ENCODE measurements around the gene CTNND2. TPM values are rescaled to one million over a fixed set of nuclear protein-coding genes. Genes with fewer than 3 reads are reported as not detected.
A peak's percentile ranks its signal among the peaks of the same experiment; 100 is the strongest.

Gene CTNND2
- total RNA-seq, 1 donor from 2014 or later, result 10.1 TPM

DNA sequence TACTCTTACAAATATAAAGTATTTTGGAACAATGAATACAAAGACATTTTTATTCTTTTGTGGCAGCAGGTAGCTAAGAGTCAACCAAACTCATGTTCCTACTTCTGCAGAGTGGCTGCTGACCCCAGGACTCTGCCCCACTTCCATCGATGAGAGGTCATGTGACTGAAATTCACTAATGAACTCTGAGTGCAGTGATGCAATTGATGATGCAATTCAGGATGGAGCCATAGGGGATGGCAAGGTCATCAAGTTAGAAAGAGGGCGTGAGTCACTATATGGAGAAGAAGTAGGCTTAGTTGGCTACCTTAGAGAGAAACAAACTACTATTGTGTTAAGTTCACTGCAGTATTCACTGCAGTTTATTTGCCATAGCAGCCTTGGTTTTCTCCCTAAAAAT, 340.4 kb downstream of the CTNND2 start:
- no peak for ATAC-seq
- intact Hi-C loops (cut with DNase I), result no loop called here
- no peak for DNase-seq (ENCODE audit: low spot score)

DNA sequence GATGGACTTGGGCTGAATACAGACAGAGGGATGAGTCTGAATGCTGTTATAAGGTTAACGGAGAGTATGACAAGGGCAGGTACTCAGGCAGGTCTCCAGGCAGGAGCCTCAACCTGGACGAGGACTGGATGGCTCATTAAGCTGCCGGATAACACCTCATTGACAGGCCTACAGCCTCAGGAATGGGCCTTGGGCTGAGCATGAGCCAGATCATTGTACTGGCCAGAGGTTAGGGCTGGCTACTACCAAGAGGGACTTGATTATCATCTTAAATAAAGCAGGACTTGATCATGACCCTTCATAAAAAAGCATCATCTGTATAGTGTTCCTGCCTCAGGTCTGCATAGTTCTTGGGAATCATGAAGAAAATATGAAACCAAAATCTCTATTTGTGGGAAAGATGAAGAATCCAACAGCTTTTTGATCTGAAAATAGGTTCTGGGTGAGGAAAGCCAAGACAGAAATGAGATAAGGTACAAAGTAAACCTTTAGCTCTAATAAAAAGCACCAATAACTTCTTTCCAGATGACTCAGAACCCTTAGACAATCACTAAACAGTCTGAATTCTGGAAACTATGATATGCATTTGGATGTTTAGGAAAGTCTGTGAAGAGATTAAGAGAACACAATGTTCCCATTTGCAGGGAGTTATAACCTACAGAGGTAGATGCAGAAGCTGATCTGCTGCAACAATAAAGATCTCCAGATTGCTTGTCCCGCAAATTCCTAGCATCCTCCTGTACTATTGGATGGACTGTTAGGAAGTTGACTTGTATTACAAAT, 343.1 kb downstream of the CTNND2 start:
- intact Hi-C loops (cut with DNase I), result no loop called here
- DNase-seq (ENCODE audit: low spot score) (no peak), ATAC-seq (no peak)

DNA sequence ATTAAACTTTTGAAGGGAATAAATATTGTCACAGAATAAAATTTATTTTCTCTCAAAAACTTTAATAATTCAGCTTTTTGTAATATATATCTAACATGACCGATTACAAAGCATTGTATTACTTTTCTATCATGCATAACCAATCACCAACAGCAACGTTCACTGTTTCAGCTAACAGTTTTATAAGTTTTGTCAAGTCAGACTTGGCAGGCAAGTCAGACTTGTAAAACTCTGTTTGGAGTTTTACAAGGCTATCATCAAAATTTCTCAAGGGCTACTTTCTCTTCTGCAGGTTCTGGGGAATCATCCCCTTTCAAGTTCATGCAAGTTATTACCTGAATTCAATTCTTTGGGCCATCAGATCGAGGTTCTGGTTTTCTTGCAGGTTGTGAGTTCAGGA, 347.2 kb downstream of the CTNND2 start:
- intact Hi-C loops (cut with DNase I), result no loop called here
- DNase-seq (ENCODE audit: low spot score) (no peak), ATAC-seq (no peak)

DNA sequence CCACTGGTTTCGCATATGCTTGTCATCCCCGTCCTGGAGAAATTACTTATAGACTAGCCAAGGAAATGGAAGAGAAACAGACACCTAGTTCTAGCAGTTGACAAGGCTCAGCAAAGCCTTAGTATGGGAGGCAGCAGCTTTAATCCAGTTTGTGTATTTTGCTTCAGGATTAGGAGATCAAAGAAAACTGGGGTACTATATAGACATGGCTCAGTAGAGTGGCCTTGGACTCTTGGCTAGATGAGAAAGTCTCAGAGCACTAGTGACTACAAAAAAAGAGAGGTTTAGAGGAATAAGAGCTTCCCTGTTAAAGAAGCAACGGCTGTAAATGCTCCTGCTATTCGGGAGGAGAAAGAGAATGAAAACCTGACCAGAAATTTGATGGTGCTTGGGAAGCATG, 349.1 kb downstream of the CTNND2 start:
- no peak for DNase-seq (ENCODE audit: low spot score)
- no peak for ATAC-seq

DNA sequence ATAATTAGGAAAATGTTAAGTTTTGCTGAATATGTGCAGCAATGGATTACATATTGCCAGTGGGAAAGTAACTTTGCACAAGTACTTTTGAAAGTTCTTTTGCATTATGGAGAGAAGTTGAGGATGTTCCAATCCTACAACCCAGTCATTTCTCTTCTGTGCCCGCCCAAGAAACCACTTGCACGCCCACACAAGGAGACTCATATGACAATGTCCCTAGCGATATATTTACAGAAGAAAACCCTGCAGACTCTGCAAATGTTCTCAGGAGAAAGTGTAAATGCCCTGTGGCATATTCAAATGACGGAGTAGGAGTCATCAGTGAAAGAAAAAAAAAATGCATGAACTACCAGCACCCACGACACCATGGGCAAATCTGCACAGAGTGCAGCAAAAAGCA, 356.5 kb downstream of the CTNND2 start:
- intact Hi-C loops (cut with DNase I), result no loop called here
- no peak for DNase-seq (ENCODE audit: low spot score)
- ATAC-seq, result no peak

More for the DNA sequence above, 349.1 kb downstream of the CTNND2 start:
- intact Hi-C loops (cut with DNase I), result no loop called here

DNA sequence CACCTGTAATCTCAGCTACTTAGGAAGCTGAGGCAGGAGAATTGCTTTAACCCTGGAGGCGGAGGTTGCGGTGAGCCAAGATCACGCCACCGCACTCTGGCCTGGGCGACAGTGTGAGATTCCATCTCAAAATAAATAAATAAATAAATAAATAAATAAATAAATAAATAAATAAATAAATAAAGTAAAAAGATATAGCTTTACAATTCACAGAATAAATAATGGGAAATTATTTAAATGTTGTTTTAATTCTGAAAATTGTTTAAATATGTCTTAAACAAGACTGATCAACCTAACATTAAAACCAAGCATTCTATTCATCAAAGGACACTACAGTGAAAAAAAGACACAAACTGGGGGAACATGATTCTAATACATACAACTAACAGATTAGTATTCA, 357.1 kb downstream of the CTNND2 start:
- DNase-seq (ENCODE audit: low spot score), result no peak
- intact Hi-C loops (cut with DNase I), result no loop called here
- ATAC-seq, result no peak

DNA sequence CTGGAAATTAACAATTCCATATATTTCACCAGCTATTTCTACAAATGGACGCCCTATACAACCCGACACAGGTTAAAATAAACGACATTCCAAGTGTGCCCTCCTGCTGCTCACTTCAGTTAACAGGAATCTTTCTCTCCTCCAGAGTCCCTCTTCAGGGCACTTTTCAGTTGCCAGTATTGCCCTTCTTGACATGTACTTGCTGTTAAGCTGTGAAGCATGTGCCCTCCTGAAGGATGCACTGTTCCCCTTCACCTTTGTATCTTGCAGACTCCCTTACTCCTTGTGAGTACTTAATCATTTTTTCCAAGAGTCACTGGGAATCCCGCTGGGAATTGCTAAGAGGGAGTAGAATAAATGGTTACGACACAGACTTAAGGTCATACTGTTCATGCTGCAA, 364.1 kb downstream of the CTNND2 start:
- intact Hi-C loops (cut with DNase I), result no loop called here
- no peak for ATAC-seq
- DNase-seq (ENCODE audit: low spot score), result no peak

DNA sequence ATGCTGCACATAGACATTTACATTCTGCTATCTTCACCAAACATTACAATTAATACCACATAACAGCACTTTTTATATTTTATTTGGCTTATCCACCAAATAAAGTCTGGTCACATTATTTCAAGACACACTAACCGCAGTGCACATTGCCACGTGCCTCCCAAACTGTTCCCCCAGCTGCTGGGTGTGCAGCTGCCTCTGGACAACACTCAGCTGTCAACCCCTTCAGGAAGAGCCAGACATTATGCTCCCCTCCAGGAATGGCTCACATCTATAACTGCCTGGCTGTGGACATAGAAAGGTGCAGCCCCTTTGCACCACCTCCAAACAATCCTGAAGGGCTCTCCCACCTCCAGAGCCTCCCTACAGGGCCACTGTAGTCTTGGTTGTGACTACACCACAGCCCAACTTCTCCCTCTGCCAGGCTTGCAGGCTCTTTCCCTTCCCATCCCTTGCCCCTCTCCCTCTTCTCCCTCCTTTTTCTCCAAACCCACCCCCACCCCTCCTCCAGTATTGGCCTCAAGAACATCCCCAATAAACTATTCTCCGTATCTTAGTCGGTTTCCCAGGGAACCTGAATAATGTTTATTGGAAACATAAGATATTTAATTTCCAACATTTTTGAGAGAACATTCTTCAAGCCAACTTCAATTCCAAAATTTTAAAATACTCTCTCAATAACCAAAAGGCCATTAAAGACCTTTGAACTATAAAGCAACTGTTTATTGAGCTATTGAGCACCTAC, 372.3 kb downstream of the CTNND2 start:
- DNase-seq (ENCODE audit: low spot score) (no peak), ATAC-seq (no peak)
- intact Hi-C loops (cut with DNase I), result no loop called here

DNA sequence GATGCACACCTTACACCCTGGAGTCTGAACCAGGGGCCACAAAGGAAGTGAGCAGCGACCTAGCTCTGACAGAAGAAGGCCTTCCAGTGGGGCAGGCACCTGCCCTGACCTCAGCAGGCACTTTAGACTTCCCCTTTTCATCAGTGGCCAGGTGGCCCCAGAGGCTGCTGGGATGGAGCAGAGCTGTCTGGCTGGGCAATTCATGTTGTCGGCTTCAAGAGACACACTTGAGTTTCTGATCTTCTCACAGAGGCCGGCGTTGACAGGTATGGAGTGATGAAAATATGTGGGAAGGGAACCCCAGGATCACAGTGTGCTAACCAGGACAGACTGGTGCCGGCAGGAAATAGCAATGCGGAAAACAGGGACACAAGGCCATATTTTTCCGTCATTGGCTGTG, 375.5 kb downstream of the CTNND2 start:
- ATAC-seq, result no peak
- no peak for DNase-seq (ENCODE audit: low spot score)
- intact Hi-C loops (cut with DNase I), result no loop called here

DNA sequence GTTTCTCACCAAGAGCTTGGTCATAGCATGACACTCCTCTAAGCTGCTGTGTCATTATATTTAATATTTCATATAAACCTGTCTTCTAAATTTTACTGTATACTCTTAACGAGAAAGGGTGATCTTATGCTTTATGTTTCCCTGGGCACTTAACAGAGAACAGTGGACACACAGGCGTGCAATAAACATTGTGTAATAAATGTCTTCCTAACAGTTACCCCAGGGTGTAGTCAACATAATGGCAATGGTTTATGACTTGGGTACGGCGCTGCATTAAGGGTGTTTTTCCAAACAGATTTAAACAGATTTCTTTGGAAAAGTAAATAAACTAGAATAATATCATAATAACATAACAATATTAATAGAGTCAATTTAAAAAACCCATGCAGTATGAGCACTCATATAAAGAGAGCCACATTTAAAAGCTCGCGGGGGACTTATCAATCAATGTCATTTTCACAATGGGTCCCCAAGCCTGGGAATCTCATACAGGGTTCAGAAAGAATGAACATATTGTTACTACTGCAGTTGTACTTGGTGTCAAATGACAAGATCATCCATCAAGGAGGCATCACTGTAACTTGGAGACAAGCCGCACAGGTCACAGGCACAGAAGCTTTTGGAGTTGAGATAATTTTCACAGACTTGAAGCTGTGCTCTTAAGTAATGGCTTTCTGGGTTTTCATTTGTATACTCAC, 376.4 kb downstream of the CTNND2 start:
- no peak for ATAC-seq
- DNase-seq (ENCODE audit: low spot score), result no peak
- intact Hi-C loops (cut with DNase I), result no loop called here

DNA sequence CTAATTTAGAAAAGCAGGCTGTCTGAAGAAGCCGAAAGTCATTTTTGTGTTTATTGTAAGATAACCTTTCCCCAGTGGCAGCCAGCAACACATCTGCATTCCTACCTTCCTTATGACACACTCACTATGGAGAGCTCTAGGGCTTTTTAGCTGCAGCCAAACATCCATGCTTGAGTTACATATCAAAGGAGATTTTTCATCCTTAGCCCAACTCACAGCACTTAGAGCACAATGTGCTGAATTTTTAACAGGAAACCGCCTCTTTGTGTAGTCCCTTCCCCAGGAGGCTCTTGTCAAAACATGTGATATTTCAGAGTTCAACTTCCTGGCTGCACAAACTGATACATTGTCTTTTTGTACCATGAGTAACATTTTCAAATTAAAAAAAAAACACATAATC, 379.2 kb downstream of the CTNND2 start:
- intact Hi-C loops (cut with DNase I), result loop anchor here (2.0 kb wide), 1 partner anchor 22 kb away; no protein-coding TSS in a partner anchor
- DNase-seq (ENCODE audit: low spot score) (no peak), ATAC-seq (peak; percentile 39)

DNA sequence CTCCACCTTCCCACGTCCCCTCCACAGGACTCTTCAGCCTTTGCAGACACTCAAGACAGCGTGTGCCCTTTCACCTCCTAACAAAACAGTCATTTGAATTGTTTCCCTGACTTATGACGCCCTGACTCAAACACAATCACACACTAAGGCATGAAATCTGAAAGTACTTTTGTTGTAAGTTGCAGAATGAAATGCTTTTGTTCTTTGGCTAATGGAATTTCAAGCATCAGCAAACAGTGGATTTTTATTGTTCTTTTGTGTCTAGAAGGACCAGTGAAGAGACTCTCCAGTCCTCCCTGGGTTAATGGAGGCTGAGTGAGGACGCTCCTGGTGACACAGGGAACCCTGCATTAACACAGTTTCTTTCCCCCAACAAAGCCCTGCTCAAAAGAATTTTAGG, 380.1 kb downstream of the CTNND2 start:
- ATAC-seq (peak; percentile 47), DNase-seq (ENCODE audit: low spot score) (no peak)
- intact Hi-C loops (cut with DNase I), result loop anchor here (2.0 kb wide), 1 partner anchor 21 kb away; no protein-coding TSS in a partner anchor

DNA sequence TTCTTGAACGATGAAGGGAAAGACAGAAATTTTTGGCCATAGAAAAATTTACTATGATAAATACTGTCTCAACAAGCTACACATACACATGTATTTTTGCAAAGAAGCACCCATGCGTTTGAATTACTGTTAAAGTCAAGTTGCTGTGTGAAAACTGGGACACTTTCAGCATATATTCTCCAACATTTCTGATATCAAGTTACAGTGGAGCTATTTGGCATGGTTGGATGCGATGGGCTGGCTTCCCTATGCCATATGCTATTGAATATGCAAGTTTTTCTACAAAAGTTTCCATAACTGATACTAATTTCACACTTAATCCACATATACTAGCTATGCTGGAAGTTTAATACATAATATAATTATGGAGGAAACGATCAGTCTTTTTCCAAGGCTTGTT, 381.4 kb downstream of the CTNND2 start:
- intact Hi-C loops (cut with DNase I), result no loop called here
- DNase-seq (ENCODE audit: low spot score) (no peak), ATAC-seq (no peak)

DNA sequence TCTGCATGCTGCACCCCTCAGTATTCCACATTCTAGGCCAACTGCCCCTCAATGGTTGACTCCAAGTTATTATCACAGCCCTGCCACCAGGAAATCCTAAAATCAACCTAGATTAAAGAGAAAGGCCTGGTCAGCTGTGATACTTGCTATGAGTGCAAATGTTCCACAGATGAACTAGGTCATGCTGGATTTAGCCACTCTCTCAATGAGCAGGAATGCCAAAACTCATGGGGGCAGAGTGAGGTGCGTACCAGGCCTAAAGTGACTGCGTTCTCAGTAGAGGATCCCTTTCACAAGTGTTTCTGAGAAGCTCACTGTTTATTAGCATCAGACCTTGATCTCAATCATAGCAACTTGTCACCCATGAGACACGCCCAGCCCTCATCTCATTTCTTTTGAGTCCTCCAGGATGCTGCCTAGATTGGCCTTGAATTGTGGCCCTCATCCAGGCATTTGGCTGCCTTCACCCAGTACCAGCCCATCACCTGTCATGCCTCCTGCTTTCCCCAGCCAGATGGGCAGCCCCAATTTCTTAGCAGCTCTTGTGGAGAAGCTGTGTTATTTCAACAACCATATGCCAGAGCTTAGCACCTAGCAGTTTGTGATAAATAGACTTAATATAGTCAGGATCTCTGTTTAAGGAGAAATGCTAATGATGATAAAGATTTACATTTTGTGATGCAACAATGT, 383.9 kb downstream of the CTNND2 start:
- ATAC-seq (no peak), DNase-seq (ENCODE audit: low spot score) (no peak)
- intact Hi-C loops (cut with DNase I), result no loop called here

DNA sequence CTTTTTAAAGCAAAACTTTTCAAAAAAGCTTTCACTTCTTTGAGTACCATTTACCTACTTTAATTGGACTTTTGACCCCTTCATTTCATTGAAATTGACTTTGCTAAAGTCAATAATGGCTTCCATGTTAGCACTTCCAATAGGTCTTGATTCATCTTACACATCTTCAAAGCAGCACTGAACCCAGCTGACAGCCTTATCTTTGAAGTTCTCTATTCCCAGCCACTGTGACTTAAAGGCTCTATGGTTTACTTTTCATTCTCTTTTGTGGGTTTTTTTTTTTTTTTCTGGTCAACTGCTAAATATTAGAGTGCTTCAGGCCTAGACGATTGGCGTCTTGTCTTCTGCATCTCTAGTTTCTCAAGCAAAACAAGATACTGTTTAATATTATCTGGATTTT, 385.0 kb downstream of the CTNND2 start:
- DNase-seq (ENCODE audit: low spot score) (no peak), ATAC-seq (no peak)
- intact Hi-C loops (cut with DNase I), result no loop called here

DNA sequence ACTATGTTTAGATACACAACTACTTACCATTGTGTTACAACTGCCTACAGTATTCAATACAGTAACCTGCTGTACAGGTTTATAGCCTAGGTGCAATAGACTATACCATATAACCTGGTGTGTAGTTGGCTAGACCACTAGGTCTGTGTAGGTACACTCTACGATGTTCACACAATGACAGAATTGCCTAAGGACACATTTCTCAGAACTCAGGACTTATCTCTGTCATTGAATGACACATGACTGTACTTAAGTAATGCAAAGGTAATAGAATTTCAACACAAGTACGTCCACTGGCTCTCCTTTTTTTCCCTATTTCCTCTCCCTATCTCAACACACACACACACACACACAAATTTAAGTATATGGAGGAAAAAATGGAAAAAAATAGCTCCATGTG, 385.6 kb downstream of the CTNND2 start:
- DNase-seq (ENCODE audit: low spot score) (no peak), ATAC-seq (no peak)
- intact Hi-C loops (cut with DNase I), result no loop called here

DNA sequence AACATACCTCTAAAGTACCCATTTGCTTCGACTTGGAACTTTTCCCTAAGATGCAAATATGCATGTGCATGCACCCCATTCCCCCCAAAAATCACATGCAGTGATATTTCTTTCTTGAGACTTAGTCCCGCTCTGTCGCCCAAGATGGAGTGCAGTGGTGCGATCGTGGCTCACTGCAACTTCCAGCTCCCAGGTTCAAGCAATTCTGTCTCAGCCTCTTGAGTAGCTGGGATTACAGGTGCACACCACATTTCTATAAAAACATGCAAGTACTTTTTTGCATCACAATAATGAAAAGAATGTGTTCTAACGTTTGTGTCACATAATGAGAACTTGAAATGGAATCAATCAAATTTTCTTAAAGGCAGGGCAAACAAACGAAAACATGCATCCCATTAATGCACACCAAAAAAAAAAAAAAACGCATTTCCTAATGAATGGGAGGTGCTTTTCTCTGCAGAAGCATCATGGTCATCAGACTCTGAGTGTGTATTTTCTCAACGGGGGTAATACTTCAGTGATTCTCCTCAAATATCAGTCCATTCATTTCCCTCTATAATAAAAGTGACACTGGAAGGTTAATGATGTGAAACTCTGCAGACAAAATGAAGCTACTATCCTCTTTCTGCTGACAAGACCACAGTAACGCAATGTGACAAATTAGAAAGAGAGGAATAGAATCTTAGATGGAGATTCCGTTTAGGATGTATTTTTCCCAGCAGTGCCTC, 389.4 kb downstream of the CTNND2 start:
- no peak for DNase-seq (ENCODE audit: low spot score)
- intact Hi-C loops (cut with DNase I), result no loop called here
- no peak for ATAC-seq

DNA sequence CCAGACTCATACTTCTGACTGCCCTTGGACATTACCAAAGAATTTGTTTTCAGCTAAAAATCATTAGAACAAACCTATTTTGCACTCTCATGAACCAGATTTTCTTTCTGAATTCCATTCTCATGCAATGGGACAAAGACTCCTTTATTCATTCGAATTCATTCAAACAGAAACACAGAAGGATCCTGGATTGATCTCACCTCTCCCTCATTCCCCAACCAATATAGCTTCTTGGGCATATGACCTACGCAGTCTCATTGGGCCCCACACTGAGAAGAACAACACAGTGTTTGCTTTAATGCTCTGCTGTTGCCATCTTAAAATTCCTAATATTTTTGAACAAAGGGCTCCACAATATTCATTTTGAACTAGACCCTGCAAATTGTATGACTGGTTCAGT, 392.4 kb downstream of the CTNND2 start:
- DNase-seq (ENCODE audit: low spot score), result no peak
- intact Hi-C loops (cut with DNase I), result no loop called here
- ATAC-seq, result no peak

DNA sequence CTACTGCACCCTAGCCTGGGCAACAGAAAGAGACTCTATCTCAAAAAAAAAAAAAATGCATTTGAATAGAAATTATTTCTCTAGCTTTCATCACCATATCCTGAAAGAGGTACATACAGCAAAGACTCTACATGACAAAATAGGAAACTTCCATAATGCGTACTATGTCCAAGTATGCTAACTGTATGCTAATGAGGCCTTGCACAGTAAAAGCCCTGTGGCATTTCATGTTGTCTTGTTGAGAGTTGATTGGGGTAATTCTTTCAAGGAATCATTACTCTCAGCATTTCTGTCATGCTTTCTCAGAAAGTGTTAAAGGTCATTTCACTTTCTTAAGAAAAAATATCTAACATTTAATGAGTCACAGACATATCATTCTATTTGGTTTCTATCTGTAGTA, 393.4 kb downstream of the CTNND2 start:
- ATAC-seq, result no peak
- DNase-seq (ENCODE audit: low spot score), result no peak
- intact Hi-C loops (cut with DNase I), result no loop called here
